HepG2 (cell line): Measurements from ENCODE around the gene ZDHHC3. TPM values are rescaled to one million over a fixed set of nuclear protein-coding genes. Genes with fewer than 3 reads are reported as not detected.

Source experiments
- FIP1L1 ChIP-seq: fragments of 200-400 bp; formaldehyde crosslinking; IDR thresholded peaks from 2 replicates; pipeline ENCODE4 v1.6.1; 2018; ENCODE audit warnings: low read depth, mild to moderate bottlenecking, low read length, moderate library complexity, borderline replicate concordance; ENCODE audit not compliant: insufficient read depth
- HNF4G ChIP-seq, 2 experiments: sonication (generic) in 1 of 2; formaldehyde crosslinking in 1 of 2; IDR thresholded peaks; 2 replicates each; pipeline versions ENCODE4 v1.4.0 to v1.6.1; 2011 to 2020; ENCODE audit warnings: borderline replicate concordance in 2 of 2, low read depth in 2 of 2, mild to moderate bottlenecking in 2 of 2, low read length in 1 of 2, missing genetic modification reagents in 1 of 2, moderate library complexity in 1 of 2
- JUND ChIP-seq: sonication (generic); formaldehyde crosslinking; IDR thresholded peaks from 2 replicates; pipeline ENCODE4 v1.8.0; 2022; ENCODE audit warnings: mild to moderate bottlenecking, missing genetic modification reagents
- NFATC3 ChIP-seq: sonication (generic); formaldehyde crosslinking; IDR thresholded peaks from 2 replicates; pipeline ENCODE4 v1.5.1; 2020; ENCODE audit warnings: mild to moderate bottlenecking, missing genetic modification reagents
- SRF ChIP-seq: IDR thresholded peaks from 2 replicates; pipeline ENCODE4 v1.6.1; 2011; ENCODE audit warnings: mild to moderate bottlenecking, low read depth, low read length, moderate library complexity
- SUZ12 ChIP-seq: fragments of 150-350 bp; IDR thresholded peaks from 2 replicates; pipeline ENCODE4 v1.6.1; 2014; ENCODE audit warnings: low read depth, low read length
- SYNCRIP ChIP-seq: fragments of 200-400 bp; formaldehyde crosslinking; IDR thresholded peaks from 2 replicates; pipeline ENCODE4 v1.6.1; 2018; ENCODE audit warnings: mild to moderate bottlenecking, low read depth, low read length; ENCODE audit not compliant: insufficient read depth
- ZNF317 ChIP-seq: sonication (generic); formaldehyde crosslinking; IDR thresholded peaks from 2 replicates; pipeline ENCODE4 v1.5.0; 2020; ENCODE audit warnings: mild to moderate bottlenecking, missing genetic modification reagents
- ZNF607 ChIP-seq: sonication (generic); formaldehyde crosslinking; IDR thresholded peaks from 2 replicates; pipeline ENCODE4 v1.5.1; 2020; ENCODE audit warnings: missing genetic modification reagents, mild to moderate bottlenecking, borderline replicate concordance
- ZNF841 ChIP-seq: sonication (generic); formaldehyde crosslinking; IDR thresholded peaks from 2 replicates; pipeline ENCODE4 v1.8.1; 2023; ENCODE audit warnings: missing genetic modification reagents, borderline replicate concordance
- polyA plus RNA-seq, 8 experiments: library from polyadenylated mRNA; depleted of rRNA in 3 of 8; stranded (reverse) in 7 of 8; unstranded in 1 of 8; fragments of >200 nt; fragmentation: Illumina TruSeq in 4 of 8; extraction: Trizol in 4 of 8; gene quantifications; 2 replicates each; pipeline versions ENCODE4 v1.2.1 to v1.2.3, GENCODE V29; 2011 to 2016; ENCODE audit warnings: low read depth in 4 of 8, missing spikeins in 1 of 8, mixed read lengths in 1 of 8; ENCODE audit not compliant: insufficient read depth in 1 of 8
- total RNA-seq, 5 experiments: library from RNA; depleted of rRNA; stranded (reverse); fragments of >200 nt; fragmentation: Illumina TruSeq; extraction: Trizol; gene quantifications; 2 replicates each; pipeline ENCODE4 v1.2.3, GENCODE V29; 2016; ENCODE audit warnings: low read depth in 1 of 5
- TF ChIP-seq, protein P1 (sequence below): sonication (generic); formaldehyde crosslinking; conservative IDR thresholded peaks from 2 replicates; pipeline ENCODE4 v1.4.0; 2020; ENCODE audit warnings: missing genetic modification reagents
- TF ChIP-seq, protein P2 (sequence below), 2 experiments: sonication (generic) in 1 of 2; formaldehyde crosslinking in 1 of 2; IDR thresholded peaks; 2 replicates each; pipeline versions ENCODE4 v1.4.0 to v1.6.1; 2018 to 2020; ENCODE audit warnings: missing genetic modification reagents in 2 of 2, borderline replicate concordance in 1 of 2, low read depth in 1 of 2, mild to moderate bottlenecking in 1 of 2, missing biosample characterization in 1 of 2
- TF ChIP-seq, protein P3 (sequence below): sonication (generic); formaldehyde crosslinking; IDR thresholded peaks from 2 replicates; pipeline ENCODE4 v1.4.0; 2020; ENCODE audit warnings: mild to moderate bottlenecking, low read depth, missing genetic modification reagents
- TF ChIP-seq, protein P4 (sequence below): sonication (generic); formaldehyde crosslinking; IDR thresholded peaks from 2 replicates; pipeline ENCODE4 v1.8.0; 2022; ENCODE audit warnings: missing genetic modification reagents, mild to moderate bottlenecking, inconsistent platforms, borderline replicate concordance
- TF ChIP-seq, protein P5 (sequence below): sonication (generic); formaldehyde crosslinking; IDR thresholded peaks from 2 replicates; pipeline ENCODE4 v1.4.0; 2020; ENCODE audit warnings: missing genetic modification reagents

ZDHHC3 gene
- total and polyA plus RNA-seq, 2 of the 13 experiments (the other 11 are each of a cell fraction or from before 2014, with no cell fraction given): 44.1 to 65.7 TPM

GRCh38 chr3:44976002-44976815 lies at the start of gene ZDHHC3, which contains the start of gene EXOSC7 (continued):
- TF ChIP-seq, protein P1, sequence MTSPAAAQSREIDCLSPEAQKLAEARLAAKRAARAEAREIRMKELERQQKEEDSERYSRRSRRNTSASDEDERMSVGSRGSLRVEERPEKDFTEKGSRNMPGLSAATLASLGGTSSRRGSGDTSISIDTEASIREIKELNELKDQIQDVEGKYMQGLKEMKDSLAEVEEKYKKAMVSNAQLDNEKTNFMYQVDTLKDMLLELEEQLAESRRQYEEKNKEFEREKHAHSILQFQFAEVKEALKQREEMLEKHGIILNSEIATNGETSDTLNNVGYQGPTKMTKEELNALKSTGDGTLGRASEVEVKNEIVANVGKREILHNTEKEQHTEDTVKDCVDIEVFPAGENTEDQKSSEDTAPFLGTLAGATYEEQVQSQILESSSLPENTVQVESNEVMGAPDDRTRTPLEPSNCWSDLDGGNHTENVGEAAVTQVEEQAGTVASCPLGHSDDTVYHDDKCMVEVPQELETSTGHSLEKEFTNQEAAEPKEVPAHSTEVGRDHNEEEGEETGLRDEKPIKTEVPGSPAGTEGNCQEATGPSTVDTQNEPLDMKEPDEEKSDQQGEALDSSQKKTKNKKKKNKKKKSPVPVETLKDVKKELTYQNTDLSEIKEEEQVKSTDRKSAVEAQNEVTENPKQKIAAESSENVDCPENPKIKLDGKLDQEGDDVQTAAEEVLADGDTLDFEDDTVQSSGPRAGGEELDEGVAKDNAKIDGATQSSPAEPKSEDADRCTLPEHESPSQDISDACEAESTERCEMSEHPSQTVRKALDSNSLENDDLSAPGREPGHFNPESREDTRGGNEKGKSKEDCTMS (CRISPR knock-in tag): no peak
- TF ChIP-seq SRF (no peak), ZNF317 (CRISPR knock-in tag) (no peak), SUZ12 (no peak), FIP1L1 (no peak), ZNF841 (CRISPR knock-in tag) (no peak), ZNF607 (CRISPR knock-in tag) (no peak), NFATC3 (CRISPR knock-in tag) (no peak), JUND (CRISPR knock-in tag) (no peak), HNF4G (IDR thresholded peaks at IDR 0.05; ENCODE audit: borderline replicate concordance, low read depth, low read length) (no peak; the same call in 1 of the 2 replicates), HNF4G (CRISPR knock-in tag; IDR thresholded peaks at IDR 0.05; ENCODE audit: borderline replicate concordance, low read depth) (no peak; the same call in 1 of the 2 replicates), SYNCRIP (no peak)
- TF ChIP-seq, protein P2, sequence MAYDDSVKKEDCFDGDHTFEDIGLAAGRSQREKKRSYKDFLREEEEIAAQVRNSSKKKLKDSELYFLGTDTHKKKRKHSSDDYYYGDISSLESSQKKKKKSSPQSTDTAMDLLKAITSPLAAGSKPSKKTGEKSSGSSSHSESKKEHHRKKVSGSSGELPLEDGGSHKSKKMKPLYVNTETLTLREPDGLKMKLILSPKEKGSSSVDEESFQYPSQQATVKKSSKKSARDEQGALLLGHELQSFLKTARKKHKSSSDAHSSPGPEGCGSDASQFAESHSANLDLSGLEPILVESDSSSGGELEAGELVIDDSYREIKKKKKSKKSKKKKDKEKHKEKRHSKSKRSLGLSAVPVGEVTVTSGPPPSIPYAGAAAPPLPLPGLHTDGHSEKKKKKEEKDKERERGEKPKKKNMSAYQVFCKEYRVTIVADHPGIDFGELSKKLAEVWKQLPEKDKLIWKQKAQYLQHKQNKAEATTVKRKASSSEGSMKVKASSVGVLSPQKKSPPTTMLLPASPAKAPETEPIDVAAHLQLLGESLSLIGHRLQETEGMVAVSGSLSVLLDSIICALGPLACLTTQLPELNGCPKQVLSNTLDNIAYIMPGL (CRISPR knock-in tag; IDR thresholded peaks at IDR 0.05; ENCODE audit: borderline replicate concordance in 1 of 2, low read depth in 1 of 2): peak; percentile 70 to 80; a peak in 3 of 4 replicates
- TF ChIP-seq, protein P3, sequence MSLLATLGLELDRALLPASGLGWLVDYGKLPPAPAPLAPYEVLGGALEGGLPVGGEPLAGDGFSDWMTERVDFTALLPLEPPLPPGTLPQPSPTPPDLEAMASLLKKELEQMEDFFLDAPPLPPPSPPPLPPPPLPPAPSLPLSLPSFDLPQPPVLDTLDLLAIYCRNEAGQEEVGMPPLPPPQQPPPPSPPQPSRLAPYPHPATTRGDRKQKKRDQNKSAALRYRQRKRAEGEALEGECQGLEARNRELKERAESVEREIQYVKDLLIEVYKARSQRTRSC (CRISPR knock-in tag): no peak
- TF ChIP-seq, protein P4, sequence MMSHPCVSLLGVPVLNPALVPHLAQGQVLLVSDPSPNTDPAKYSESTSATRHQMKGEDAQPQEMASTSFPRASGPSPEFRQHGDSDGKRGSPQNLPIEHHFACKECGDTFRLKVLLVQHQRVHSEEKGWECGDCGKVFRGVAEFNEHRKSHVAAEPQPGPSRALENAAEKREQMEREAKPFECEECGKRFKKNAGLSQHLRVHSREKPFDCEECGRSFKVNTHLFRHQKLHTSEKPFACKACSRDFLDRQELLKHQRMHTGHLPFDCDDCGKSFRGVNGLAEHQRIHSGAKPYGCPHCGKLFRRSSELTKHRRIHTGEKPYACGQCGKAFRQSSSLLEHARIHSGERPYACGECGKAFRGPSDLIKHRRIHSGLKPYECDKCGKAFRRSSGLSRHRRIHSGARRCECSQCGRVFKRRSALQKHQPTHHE: no peak
- TF ChIP-seq, protein P5, sequence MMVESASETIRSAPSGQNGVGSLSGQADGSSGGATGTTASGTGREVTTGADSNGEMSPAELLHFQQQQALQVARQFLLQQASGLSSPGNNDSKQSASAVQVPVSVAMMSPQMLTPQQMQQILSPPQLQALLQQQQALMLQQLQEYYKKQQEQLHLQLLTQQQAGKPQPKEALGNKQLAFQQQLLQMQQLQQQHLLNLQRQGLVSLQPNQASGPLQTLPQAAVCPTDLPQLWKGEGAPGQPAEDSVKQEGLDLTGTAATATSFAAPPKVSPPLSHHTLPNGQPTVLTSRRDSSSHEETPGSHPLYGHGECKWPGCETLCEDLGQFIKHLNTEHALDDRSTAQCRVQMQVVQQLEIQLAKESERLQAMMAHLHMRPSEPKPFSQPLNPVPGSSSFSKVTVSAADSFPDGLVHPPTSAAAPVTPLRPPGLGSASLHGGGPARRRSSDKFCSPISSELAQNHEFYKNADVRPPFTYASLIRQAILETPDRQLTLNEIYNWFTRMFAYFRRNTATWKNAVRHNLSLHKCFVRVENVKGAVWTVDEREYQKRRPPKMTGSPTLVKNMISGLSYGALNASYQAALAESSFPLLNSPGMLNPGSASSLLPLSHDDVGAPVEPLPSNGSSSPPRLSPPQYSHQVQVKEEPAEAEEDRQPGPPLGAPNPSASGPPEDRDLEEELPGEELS: no peak
